ENCODE results near the gene ST8SIA1.

ST8SIA1 gene

DNA sequence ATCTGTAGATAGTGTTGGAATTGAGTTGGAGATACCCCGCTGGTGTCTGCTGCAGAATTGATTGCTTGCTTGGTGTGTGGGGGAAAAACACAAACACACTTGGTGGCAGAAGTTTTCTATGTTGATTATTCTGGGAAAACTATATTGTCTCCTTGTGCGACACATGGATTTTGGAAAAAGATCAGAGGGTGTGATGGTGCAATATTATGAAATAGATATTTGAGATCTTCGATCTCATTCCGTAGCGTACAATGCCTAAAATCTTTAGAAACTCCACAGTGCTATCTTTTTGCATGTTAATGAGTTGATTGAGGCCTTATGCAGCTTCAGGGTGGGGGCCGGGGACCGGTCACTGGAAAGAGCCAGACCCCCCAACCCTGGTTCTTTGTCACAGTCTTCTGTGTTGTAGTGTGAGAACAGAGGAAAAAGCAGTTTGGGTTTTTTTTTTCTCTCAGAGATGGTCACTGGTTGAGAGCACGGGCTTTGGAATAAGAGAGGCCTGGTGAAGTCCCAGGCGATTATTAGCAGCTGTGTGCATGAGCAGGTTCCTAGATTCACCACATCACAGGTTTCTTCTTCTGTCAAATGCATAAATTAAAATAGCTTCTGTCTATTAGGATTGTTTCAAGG, 88.2 kb downstream of the ST8SIA1 start:
- no peaks in the 10 kb centered on the region for H3K79me1 ChIP-seq (ENCODE audit: low read length)

DNA sequence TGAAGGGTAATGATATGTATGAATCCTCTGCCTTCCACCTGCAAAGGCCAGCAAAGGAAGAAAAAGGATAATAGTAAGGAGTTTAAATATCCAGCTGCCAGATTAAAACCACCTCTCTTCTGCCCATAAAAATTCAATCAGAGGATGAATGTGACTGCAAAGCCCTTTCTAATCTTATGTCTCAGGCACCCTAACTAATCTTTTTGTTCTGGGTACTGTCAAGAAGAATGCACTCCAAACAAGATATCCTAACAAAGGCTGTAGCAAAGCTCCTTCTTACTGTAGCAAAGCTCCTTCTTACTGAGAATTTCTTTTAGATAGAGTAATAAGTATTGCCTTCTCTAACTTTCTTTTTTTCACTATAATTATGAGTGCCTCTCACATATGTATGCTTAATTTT, 91.8 kb downstream of the ST8SIA1 start:
- Histone ChIP-seq H3K4ac (ENCODE audit: low read depth, low read length) (no peak overlapping the region), H2AFZ (ENCODE audit: insufficient read depth, low read length, poor library complexity) (no peak overlapping the region), H3K79me1 (ENCODE audit: low read length) (no peaks in the 10 kb centered on the region), H3K79me2 (ENCODE audit: control insufficient read depth, insufficient read depth, low read length, poor library complexity) (no peaks in the 10 kb centered on the region), H3K36me3 (ENCODE audit: control insufficient read depth in 1 of 2, insufficient read depth in 2 of 2, low read length in 2 of 2) (no peaks in the 10 kb centered on the region), H4K12ac (ENCODE audit: low read depth, low read length) (no peak overlapping the region), H3K4me3 (ENCODE audit: low read depth, low read length) (no peak overlapping the region), H2AK5ac (ENCODE audit: low read length) (no peak overlapping the region), H3K27ac (ENCODE audit: low read depth, low read length) (no peak overlapping the region), H2BK120ac (ENCODE audit: insufficient read depth, low read length, poor library complexity) (no peak overlapping the region), H3K4me1 (ENCODE audit: control insufficient read depth in 1 of 2, insufficient read depth in 2 of 2, low read length in 2 of 2) (no peaks in the 10 kb centered on the region), H3K27me3 (ENCODE audit: insufficient read depth, low read length) (no peaks in the 10 kb centered on the region), H3K9me3 (ENCODE audit: insufficient read depth, low read depth, low read length) (peaks cover 1% of the 10 kb centered on the region), H3K4me2 (ENCODE audit: low read length) (no peak overlapping the region), H4K8ac (ENCODE audit: low read depth, low read length) (no peak overlapping the region), H4K91ac (ENCODE audit: low read depth, low read length) (no peak overlapping the region), H3K9ac (ENCODE audit: low read length) (no peak overlapping the region), H2BK12ac (ENCODE audit: low read length) (no peak overlapping the region), H3K14ac (ENCODE audit: low read length) (no peak overlapping the region), H3K18ac (ENCODE audit: low read length) (no peak overlapping the region), H3K23ac (ENCODE audit: low read length) (no peak overlapping the region), H2BK5ac (ENCODE audit: low read depth, low read length, poor library complexity) (no peak overlapping the region)
- DNase-seq = no peak

More for the DNA sequence above, 88.2 kb downstream of the ST8SIA1 start:
- H3K4me2 ChIP-seq (ENCODE audit: low read length) = no peak overlapping the region
- H2BK5ac ChIP-seq (ENCODE audit: low read depth, low read length, poor library complexity) = no peak overlapping the region
- H2AK5ac ChIP-seq (ENCODE audit: low read length) = no peak overlapping the region
- DNase-seq = no peak
- H3K4me1 ChIP-seq (ENCODE audit: control insufficient read depth in 1 of 2, insufficient read depth in 2 of 2, low read length in 2 of 2) = no peaks in the 10 kb centered on the region
- no peaks in the 10 kb centered on the region for H3K27me3 ChIP-seq (ENCODE audit: insufficient read depth, low read length)
- no peak overlapping the region for H2BK12ac ChIP-seq (ENCODE audit: low read length)
- H3K4ac ChIP-seq (ENCODE audit: low read depth, low read length) = no peak overlapping the region
- H3K27ac ChIP-seq (ENCODE audit: low read depth, low read length) = no peak overlapping the region
- no peak overlapping the region for H4K12ac ChIP-seq (ENCODE audit: low read depth, low read length)
- H3K9me3 ChIP-seq (ENCODE audit: insufficient read depth, low read depth, low read length) = no peaks in the 10 kb centered on the region
- H4K91ac ChIP-seq (ENCODE audit: low read depth, low read length) = no peak overlapping the region
- H2BK120ac ChIP-seq (ENCODE audit: insufficient read depth, low read length, poor library complexity) = no peak overlapping the region
- H3K9ac ChIP-seq (ENCODE audit: low read length) = no peak overlapping the region
- H3K23ac ChIP-seq (ENCODE audit: low read length) = no peak overlapping the region
- H4K8ac ChIP-seq (ENCODE audit: low read depth, low read length) = no peak overlapping the region
- no peaks in the 10 kb centered on the region for H3K36me3 ChIP-seq (ENCODE audit: control insufficient read depth in 1 of 2, insufficient read depth in 2 of 2, low read length in 2 of 2)
- no peak overlapping the region for H3K14ac ChIP-seq (ENCODE audit: low read length)
- no peak overlapping the region for H2AFZ ChIP-seq (ENCODE audit: insufficient read depth, low read length, poor library complexity)
- no peaks in the 10 kb centered on the region for H3K79me2 ChIP-seq (ENCODE audit: control insufficient read depth, insufficient read depth, low read length, poor library complexity)
- no peak overlapping the region for H3K18ac ChIP-seq (ENCODE audit: low read length)
- no CpG with 5 or more reads among the region's 9 CpGs for WGBS (ENCODE audit: extremely low coverage, insufficient coverage, insufficient read length)
- no peak overlapping the region for H3K4me3 ChIP-seq (ENCODE audit: low read depth, low read length)

DNA sequence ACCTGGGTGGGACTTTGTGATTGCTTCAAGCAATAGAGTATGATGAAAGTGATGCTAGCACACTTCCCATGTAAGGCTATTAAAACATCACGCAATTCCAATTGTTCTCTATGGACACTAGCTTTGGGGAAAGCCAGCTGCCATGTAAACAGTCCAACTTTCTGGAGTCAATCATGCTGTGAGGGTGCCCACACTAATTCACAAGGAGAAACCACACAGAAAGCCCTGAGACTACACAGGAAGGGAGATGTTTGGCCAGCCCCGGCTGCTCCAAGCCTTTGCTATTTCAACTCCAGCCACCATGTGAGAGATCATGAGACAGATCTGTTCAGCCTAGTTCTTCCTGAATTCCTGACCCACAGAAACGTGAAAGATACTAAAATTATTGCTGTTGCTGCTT, 96.3 kb downstream of the ST8SIA1 start:
- H3K4me2 ChIP-seq (ENCODE audit: low read length) = no peak overlapping the region
- H2AFZ ChIP-seq (ENCODE audit: insufficient read depth, low read length, poor library complexity) = no peak overlapping the region
- no peaks in the 10 kb centered on the region for H3K36me3 ChIP-seq (ENCODE audit: control insufficient read depth in 1 of 2, insufficient read depth in 2 of 2, low read length in 2 of 2)
- H4K91ac ChIP-seq (ENCODE audit: low read depth, low read length) = no peak overlapping the region
- no peaks in the 10 kb centered on the region for H3K79me1 ChIP-seq (ENCODE audit: low read length)
- DNase-seq = no peak
- no peak overlapping the region for H3K4me3 ChIP-seq (ENCODE audit: low read depth, low read length)
- no CpG with 5 or more reads among the region's 3 CpGs for WGBS (ENCODE audit: extremely low coverage, insufficient coverage, insufficient read length)
- no peak overlapping the region for H3K18ac ChIP-seq (ENCODE audit: low read length)
- no peak overlapping the region for H3K23ac ChIP-seq (ENCODE audit: low read length)
- H4K12ac ChIP-seq (ENCODE audit: low read depth, low read length) = no peak overlapping the region
- H3K27me3 ChIP-seq (ENCODE audit: insufficient read depth, low read length) = no peaks in the 10 kb centered on the region
- H3K4me1 ChIP-seq (ENCODE audit: control insufficient read depth in 1 of 2, insufficient read depth in 2 of 2, low read length in 2 of 2) = no peaks in the 10 kb centered on the region
- H2BK5ac ChIP-seq (ENCODE audit: low read depth, low read length, poor library complexity) = no peak overlapping the region
- peaks cover 1% of the 10 kb centered on the region for H3K9me3 ChIP-seq (ENCODE audit: insufficient read depth, low read depth, low read length)
- H3K4ac ChIP-seq (ENCODE audit: low read depth, low read length) = no peak overlapping the region
- H3K79me2 ChIP-seq (ENCODE audit: control insufficient read depth, insufficient read depth, low read length, poor library complexity) = no peaks in the 10 kb centered on the region
- H2AK5ac ChIP-seq (ENCODE audit: low read length) = no peak overlapping the region
- no peak overlapping the region for H3K9ac ChIP-seq (ENCODE audit: low read length)
- H2BK12ac ChIP-seq (ENCODE audit: low read length) = no peak overlapping the region
- no peak overlapping the region for H3K14ac ChIP-seq (ENCODE audit: low read length)
- no peak overlapping the region for H3K27ac ChIP-seq (ENCODE audit: low read depth, low read length)
- no peak overlapping the region for H2BK120ac ChIP-seq (ENCODE audit: insufficient read depth, low read length, poor library complexity)
- H4K8ac ChIP-seq (ENCODE audit: low read depth, low read length) = no peak overlapping the region

DNA sequence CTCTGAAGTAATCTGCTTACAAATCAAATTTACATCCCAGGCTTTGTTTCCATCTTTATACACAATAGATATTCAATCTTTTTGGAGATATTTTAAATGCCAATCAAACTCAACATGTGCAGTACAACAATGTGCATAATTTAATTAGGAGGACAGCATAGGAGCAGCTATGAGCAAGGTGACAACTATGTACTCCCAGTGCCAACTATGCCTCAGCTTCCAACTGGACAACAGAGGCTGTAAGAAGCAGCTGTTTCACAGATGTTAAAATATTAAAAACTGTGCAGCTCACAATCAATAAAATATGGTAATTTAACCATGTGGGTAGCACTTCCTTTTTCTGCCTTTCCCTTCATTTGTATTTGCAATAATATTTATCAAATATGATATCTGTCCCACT, 99.9 kb downstream of the ST8SIA1 start:
- Histone ChIP-seq H4K8ac (ENCODE audit: low read depth, low read length) (no peak overlapping the region), H3K23ac (ENCODE audit: low read length) (no peak overlapping the region), H3K27me3 (ENCODE audit: insufficient read depth, low read length) (no peaks in the 10 kb centered on the region), H3K36me3 (ENCODE audit: control insufficient read depth in 1 of 2, insufficient read depth in 2 of 2, low read length in 2 of 2) (no peaks in the 10 kb centered on the region), H3K18ac (ENCODE audit: low read length) (no peak overlapping the region), H4K12ac (ENCODE audit: low read depth, low read length) (no peak overlapping the region), H3K4me3 (ENCODE audit: low read depth, low read length) (no peak overlapping the region), H2AFZ (ENCODE audit: insufficient read depth, low read length, poor library complexity) (no peak overlapping the region), H3K4me2 (ENCODE audit: low read length) (no peak overlapping the region), H3K4ac (ENCODE audit: low read depth, low read length) (no peak overlapping the region), H2BK5ac (ENCODE audit: low read depth, low read length, poor library complexity) (no peak overlapping the region), H3K9ac (ENCODE audit: low read length) (no peak overlapping the region), H3K79me1 (ENCODE audit: low read length) (no peaks in the 10 kb centered on the region), H2BK12ac (ENCODE audit: low read length) (no peak overlapping the region), H3K9me3 (ENCODE audit: insufficient read depth, low read depth, low read length) (no peaks in the 10 kb centered on the region), H4K91ac (ENCODE audit: low read depth, low read length) (no peak overlapping the region), H3K79me2 (ENCODE audit: control insufficient read depth, insufficient read depth, low read length, poor library complexity) (no peaks in the 10 kb centered on the region), H3K14ac (ENCODE audit: low read length) (no peak overlapping the region), H2AK5ac (ENCODE audit: low read length) (no peak overlapping the region), H2BK120ac (ENCODE audit: insufficient read depth, low read length, poor library complexity) (no peak overlapping the region), H3K4me1 (ENCODE audit: control insufficient read depth in 1 of 2, insufficient read depth in 2 of 2, low read length in 2 of 2) (no peaks in the 10 kb centered on the region), H3K27ac (ENCODE audit: low read depth, low read length) (no peak overlapping the region)
- no peak for DNase-seq

Measured in trophoblast cell (in vitro differentiated cells and primary cell).